SU-DHL-6 (cell line): ENCODE results near the gene AKAP8L.

Source experiments
- EZH2phosphoT487 ChIP-seq: fragments of 200-600 bp; sonication (generic), shearing (Covaris generic); conservative IDR thresholded peaks from 2 replicates; pipeline ENCODE4 v1.6.1; 2018; ENCODE audit warnings: mild to moderate bottlenecking, antibody characterized with exemption, low read length, moderate library complexity, mixed read lengths
- TF ChIP-seq, protein P1 (sequence below): fragments of 200-600 bp; sonication (generic); IDR thresholded peaks from one replicate; pipeline ENCODE4 v1.5.1; 2017; ENCODE audit warnings: antibody characterized with exemption, mild to moderate bottlenecking, low read length, moderate library complexity; ENCODE audit not compliant: insufficient read depth, poor library complexity, severe bottlenecking

DNA sequence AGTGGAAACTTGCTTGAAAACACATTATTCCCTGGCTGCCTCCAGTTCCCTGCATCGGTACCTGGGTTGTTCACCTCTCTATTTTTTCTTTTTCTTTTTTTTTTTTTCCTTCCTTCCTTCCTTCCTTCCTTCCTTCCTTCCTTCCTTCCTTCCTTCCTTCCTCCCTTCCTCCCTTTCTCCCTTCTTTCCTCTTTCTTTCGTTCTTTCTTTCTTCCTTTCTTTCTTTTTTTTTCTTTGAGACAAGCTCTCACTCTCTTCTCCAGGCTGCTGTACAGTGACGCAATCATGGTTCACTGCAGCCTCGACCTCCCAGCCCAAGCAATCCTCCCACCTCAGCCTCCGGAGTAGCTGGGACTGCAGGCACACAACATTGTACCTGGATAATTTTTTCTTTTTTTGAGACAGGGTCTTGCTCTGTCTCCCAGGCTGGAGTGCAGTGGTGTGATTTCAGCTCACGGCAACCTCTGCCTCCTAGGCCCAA, 49.0 kb upstream of the AKAP8L start:
- TF ChIP-seq, protein P1, sequence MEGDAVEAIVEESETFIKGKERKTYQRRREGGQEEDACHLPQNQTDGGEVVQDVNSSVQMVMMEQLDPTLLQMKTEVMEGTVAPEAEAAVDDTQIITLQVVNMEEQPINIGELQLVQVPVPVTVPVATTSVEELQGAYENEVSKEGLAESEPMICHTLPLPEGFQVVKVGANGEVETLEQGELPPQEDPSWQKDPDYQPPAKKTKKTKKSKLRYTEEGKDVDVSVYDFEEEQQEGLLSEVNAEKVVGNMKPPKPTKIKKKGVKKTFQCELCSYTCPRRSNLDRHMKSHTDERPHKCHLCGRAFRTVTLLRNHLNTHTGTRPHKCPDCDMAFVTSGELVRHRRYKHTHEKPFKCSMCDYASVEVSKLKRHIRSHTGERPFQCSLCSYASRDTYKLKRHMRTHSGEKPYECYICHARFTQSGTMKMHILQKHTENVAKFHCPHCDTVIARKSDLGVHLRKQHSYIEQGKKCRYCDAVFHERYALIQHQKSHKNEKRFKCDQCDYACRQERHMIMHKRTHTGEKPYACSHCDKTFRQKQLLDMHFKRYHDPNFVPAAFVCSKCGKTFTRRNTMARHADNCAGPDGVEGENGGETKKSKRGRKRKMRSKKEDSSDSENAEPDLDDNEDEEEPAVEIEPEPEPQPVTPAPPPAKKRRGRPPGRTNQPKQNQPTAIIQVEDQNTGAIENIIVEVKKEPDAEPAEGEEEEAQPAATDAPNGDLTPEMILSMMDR = no peak
- TF ChIP-seq EZH2phosphoT487 = no peak
